ENCODE measurements around the gene P2RX5. TPM values are rescaled to one million over a fixed set of nuclear protein-coding genes. Genes with fewer than 3 reads are reported as not detected.

Gene P2RX5
- 9.1 and 13.2 TPM in 2 replicates for total RNA-seq

GRCh38 chr17:3695723-3696411, at the start of gene P2RX5:
Gene P2RX5, minus strand, starts transcription at chr17:3696155. Its CDS starts 150 bp downstream, at chr17:3696005.

DNA sequence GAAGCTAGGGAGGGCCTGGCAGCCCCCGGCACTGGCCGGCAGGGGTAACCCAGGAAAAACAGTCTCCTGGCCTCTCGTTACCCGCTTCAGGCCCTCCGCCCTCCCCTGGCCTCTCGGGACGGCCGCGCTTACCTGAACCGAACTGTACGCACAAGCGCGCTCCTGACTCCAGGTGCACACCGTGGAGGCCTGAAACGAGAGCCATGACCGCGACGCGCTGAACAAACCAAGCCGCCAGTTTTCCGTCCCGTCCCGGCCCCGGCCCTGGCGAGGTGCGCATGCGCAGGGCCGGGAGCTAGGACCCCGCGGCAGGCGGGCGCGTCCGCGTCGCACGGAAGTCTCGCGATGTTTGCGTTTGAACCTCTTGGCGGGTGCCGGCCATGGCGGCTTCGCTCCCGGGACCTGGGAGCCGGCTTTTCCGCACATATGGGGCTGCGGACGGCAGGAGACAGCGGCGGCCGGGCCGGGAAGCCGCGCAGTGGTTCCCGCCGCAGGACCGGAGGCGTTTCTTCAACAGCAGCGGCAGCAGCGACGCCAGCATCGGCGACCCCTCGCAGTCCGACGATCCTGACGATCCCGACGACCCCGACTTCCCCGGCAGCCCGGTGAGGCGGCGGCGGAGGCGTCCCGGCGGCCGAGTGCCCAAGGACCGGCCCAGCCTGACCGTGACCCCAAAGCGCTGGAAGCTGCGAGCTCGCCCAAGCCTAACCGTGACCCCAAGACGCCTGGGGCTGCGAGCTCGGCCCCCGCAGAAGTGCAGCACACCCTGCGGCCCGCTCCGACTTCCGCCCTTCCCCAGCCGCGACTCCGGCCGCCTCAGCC, 27.8 kb upstream of the P2RX5 start, which contains the start of gene HASPIN:
TSS of gene HASPIN (plus strand) at position 348 of the 822 bp plus-strand sequence. CDS start at position 381, 33 bp downstream.

GRCh38 chr17:3668279-3669084, 27.5 kb downstream of the P2RX5 start, which contains the start of the genes EMC6 and TAX1BP3:
Gene EMC6, plus strand, starts transcription at chr17:3668812. Its CDS starts 335 bp downstream, at chr17:3669147.
Gene TAX1BP3, minus strand, starts transcription at chr17:3668578. Its CDS starts 52 bp downstream, at chr17:3668526.

DNA sequence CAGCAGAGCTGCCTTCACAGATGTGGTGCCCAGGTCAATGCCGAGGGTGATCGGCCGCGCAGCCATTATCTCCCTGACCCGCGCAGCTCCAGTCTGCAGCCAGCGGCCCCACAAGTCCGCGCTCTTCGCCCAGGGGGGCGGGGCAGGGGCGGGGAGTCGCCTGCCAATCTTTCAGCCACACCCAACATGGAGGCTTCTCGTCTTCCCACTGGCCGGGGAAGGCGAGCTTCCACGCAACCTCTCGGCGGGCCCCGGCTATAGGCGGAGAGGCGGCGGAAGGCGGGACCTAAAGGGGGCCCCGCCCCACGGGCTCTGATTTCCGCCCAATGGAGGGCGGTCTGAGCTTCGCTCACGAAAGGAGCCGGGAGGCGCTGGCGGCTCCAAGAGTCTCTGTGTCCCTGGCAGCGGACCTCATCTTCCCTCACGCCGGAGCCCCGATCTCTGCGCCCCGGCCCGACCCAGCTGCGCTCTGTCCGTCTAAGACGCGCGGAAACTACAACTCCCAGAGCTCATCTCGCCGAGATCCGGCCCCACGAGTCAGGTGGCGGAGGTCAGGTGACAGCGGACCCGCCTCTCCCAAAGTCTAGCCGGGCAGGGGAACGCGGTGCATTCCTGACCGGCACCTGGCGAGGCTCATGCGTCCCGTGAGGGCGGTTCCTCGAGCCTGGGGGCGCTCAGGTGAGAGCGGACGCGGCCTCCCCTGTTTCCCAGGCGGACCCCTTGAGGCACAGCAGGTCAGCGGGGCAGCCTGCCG, 59.6 kb downstream of the P2RX5 start, which contains the start of the genes CTNS and SHPK:
TSS of gene CTNS (plus strand) at position 607 of the 754 bp plus-strand sequence. CDS start 3,447 bp downstream, outside the sequence.
TSS of gene SHPK (minus strand) at position 97 of the 754 bp plus-strand sequence. CDS start at position 66, 31 bp downstream.

Other genes starting within 250 kb of the P2RX5 start
- 0.38 TPM in 1 of 2 replicates, not detected in the other for gene SPATA22, start 224.3 kb downstream of the P2RX5 start, total RNA-seq
- gene ASPA, start 220.2 kb downstream of the P2RX5 start, total RNA-seq, result not detected in 2 replicates
- 0.65 and 0.89 TPM in 2 replicates for gene TRPV3, start 138.3 kb downstream of the P2RX5 start, total RNA-seq
- gene TRPV1, start 86.7 kb downstream of the P2RX5 start, total RNA-seq, result 0.81 and 1.0 TPM in 2 replicates
- 18.7 and 24.1 TPM in 2 replicates for gene SHPK, start 59.9 kb downstream of the P2RX5 start, total RNA-seq
- 21.0 and 37.0 TPM in 2 replicates for gene CTNS, start 59.4 kb downstream of the P2RX5 start, total RNA-seq
- gene TAX1BP3, start 27.6 kb downstream of the P2RX5 start, total RNA-seq, result 451 and 479 TPM in 2 replicates
- 44.5 and 63.7 TPM in 2 replicates for gene EMC6, start 27.3 kb downstream of the P2RX5 start, total RNA-seq
- gene HASPIN, start 27.7 kb upstream of the P2RX5 start, total RNA-seq, result 1.5 and 17.3 TPM in 2 replicates
- 11.3 and 32.9 TPM in 2 replicates for gene ITGAE, start 105.0 kb upstream of the P2RX5 start, total RNA-seq
- 9.5 and 10.9 TPM in 2 replicates for gene NCBP3, start 150.1 kb upstream of the P2RX5 start, total RNA-seq
- gene CAMKK1, start 196.9 kb upstream of the P2RX5 start, total RNA-seq, result 10.1 and 12.8 TPM in 2 replicates
- under 0.01 TPM in 1 of 2 replicates, not detected in the other for gene P2RX1, start 220.3 kb upstream of the P2RX5 start, total RNA-seq